CD4-positive, alpha-beta memory T cell (primary cell): ENCODE results near the gene PRCC. TPM values are rescaled to one million over a fixed set of nuclear protein-coding genes. Genes with fewer than 3 reads are reported as not detected.

Source experiments
- CTCF ChIA-PET: fragments of 350-600 bp; sonication (Branson Sonifier 250); formaldehyde crosslinking; loops from one replicate; lab custom pipeline; 2021; ENCODE audit warnings: inconsistent platforms; ENCODE audit not compliant: partially characterized antibody; lab: Charles Lee
- POLR2A ChIA-PET: fragments of 350-600 bp; sonication (Branson Sonifier 250); formaldehyde crosslinking; loops from one replicate; lab custom pipeline; 2021; ENCODE audit not compliant: partially characterized antibody; lab: Charles Lee
- DNase-seq, 5 donors: peaks; one replicate each; pipeline versions ENCODE4 v3.0.0 to v3.0.0-alpha.2; 2020 to 2022; ENCODE audit warnings: mixed read lengths in 1 of 5
- H3K27ac ChIP-seq: one replicate; pipeline ENCODE4 v1.7.0; 2013; ENCODE audit warnings: low read depth, low read length
- H3K27me3 ChIP-seq: 2 replicates; pipeline ENCODE4 v1.7.0; 2013; ENCODE audit warnings: mild to moderate bottlenecking, low read length, moderate library complexity; ENCODE audit not compliant: insufficient read depth
- H3K36me3 ChIP-seq: 2 replicates; pipeline ENCODE4 v1.7.0; 2013; ENCODE audit warnings: mild to moderate bottlenecking, low read length, moderate library complexity; ENCODE audit not compliant: insufficient read depth
- H3K4me1 ChIP-seq: 2 replicates; pipeline ENCODE4 v1.7.0; 2013; ENCODE audit warnings: mild to moderate bottlenecking, low read length, moderate library complexity; ENCODE audit not compliant: insufficient read depth
- H3K4me3 ChIP-seq, 2 donors: one replicate each; pipeline ENCODE4 v1.7.0; 2013; ENCODE audit warnings: low read length in 2 of 2, mild to moderate bottlenecking in 1 of 2
- H3K9me3 ChIP-seq, 2 donors: one replicate each; pipeline ENCODE4 v1.7.0; 2013; ENCODE audit warnings: low read length in 2 of 2, control low read depth in 1 of 2; ENCODE audit not compliant: control insufficient read depth in 1 of 2
- H3K27ac Mint-ChIP-seq, 7 donors: one replicate each; pipeline ENCODE4 v1.8.0; 2020 to 2021; ENCODE audit warnings: mixed read lengths in 7 of 7, mild to moderate bottlenecking in 6 of 7, inconsistent platforms in 3 of 7, moderate library complexity in 3 of 7
- H3K27me3 Mint-ChIP-seq, 2 donors: one replicate each; pipeline ENCODE4 v1.8.0; 2020 to 2021; ENCODE audit warnings: mixed read lengths in 2 of 2
- H3K36me3 Mint-ChIP-seq, 2 donors: one replicate each; pipeline ENCODE4 v1.8.0; 2020 to 2021; ENCODE audit warnings: mixed read lengths in 2 of 2, inconsistent platforms in 1 of 2, mild to moderate bottlenecking in 1 of 2
- H3K4me1 Mint-ChIP-seq, 4 donors: one replicate each; pipeline ENCODE4 v1.8.0; 2020 to 2021; ENCODE audit warnings: mixed read lengths in 4 of 4, mild to moderate bottlenecking in 1 of 4
- H3K4me3 Mint-ChIP-seq, 8 donors: one replicate each; pipeline ENCODE4 v1.8.0; 2020 to 2021; ENCODE audit warnings: mixed read lengths in 8 of 8, mild to moderate bottlenecking in 7 of 8, moderate library complexity in 6 of 8, inconsistent platforms in 3 of 8
- H3K9me3 Mint-ChIP-seq, 8 donors: one replicate each; pipeline ENCODE4 v1.8.0; 2020 to 2021; ENCODE audit warnings: mixed read lengths in 8 of 8, mild to moderate bottlenecking in 5 of 8, inconsistent platforms in 3 of 8, moderate library complexity in 1 of 8
- intact Hi-C: fragments of 100-400 bp; cut with micrococcal nuclease; formaldehyde crosslinking; loops from one replicate; pipeline ENCODE4 v1.15.1; 2023
- polyA plus RNA-seq, 2 donors: library from polyadenylated mRNA; unstranded; fragments of 300-500 nt; fragmentation: Illumina TruSeq; gene quantifications; one replicate each; pipeline ENCODE4 v1.2.3, GENCODE V29; 2021
- total RNA-seq, 2 experiments: library from RNA; stranded (reverse); gene quantifications; one replicate each; pipeline ENCODE4 v1.2.3, GENCODE V29; 2021

The PRCC gene
- total and polyA plus RNA-seq, 4 experiments from 2014 or later, result 32.8 to 61.3 (median 56.8) TPM

GRCh38 chr1:156841295-156841855, 74.0 kb downstream of the PRCC start:
- H3K27ac Mint-ChIP-seq, result no peak overlapping the region
- H3K27me3 Mint-ChIP-seq, result peaks cover 29 to 53% of the 10 kb centered on the region in 2 donors
- peaks cover 0 to 4% of the 10 kb centered on the region in 2 donors for H3K36me3 Mint-ChIP-seq
- DNase-seq, result no peak
- CTCF ChIA-PET, result interaction anchor here (0.7 to 8.1 kb wide), 6 partner anchors 18 to 73 kb away, joined by 3 to 204 read pairs (median 4); partner anchors contain the start of genes INSRR and NTRK1
- POLR2A ChIA-PET, result no interaction called here
- intact Hi-C loops, result no loop called here
- H3K4me3 Mint-ChIP-seq, result no peak overlapping the region
- Histone ChIP-seq H3K4me1 (peaks cover 15% of the 10 kb centered on the region), H3K4me3 (no peak overlapping the region), H3K9me3 (no peaks in the 10 kb centered on the region), H3K27ac (no peak overlapping the region), H3K27me3 (peaks cover 11% of the 10 kb centered on the region), H3K36me3 (no peaks in the 10 kb centered on the region)
- no peaks in the 10 kb centered on the region for H3K9me3 Mint-ChIP-seq
- peaks cover 5 to 31% (median 15%) of the 10 kb centered on the region in 4 donors for H3K4me1 Mint-ChIP-seq

GRCh38 chr1:156842618-156843300, 75.4 kb downstream of the PRCC start:
- peaks cover 11% of the 10 kb centered on the region for H3K27me3 ChIP-seq
- H3K27ac ChIP-seq, result no peak overlapping the region
- H3K4me1 ChIP-seq, result peaks cover 11% of the 10 kb centered on the region
- intact Hi-C loops, result no loop called here
- no peak overlapping the region for H3K4me3 Mint-ChIP-seq
- DNase-seq, result no peak
- ChIA-PET CTCF (interaction anchor here (2.2 to 8.1 kb wide), 2 partner anchors 17 to 47 kb away, joined by 7 to 204 read pairs; partner anchors contain the start of genes INSRR and NTRK1), POLR2A (no interaction called here)
- peaks cover 32 to 55% of the 10 kb centered on the region in 2 donors for H3K27me3 Mint-ChIP-seq
- H3K36me3 Mint-ChIP-seq, result peaks cover 0 to 4% of the 10 kb centered on the region in 2 donors
- H3K9me3 ChIP-seq, result no peaks in the 10 kb centered on the region
- no peaks in the 10 kb centered on the region for H3K36me3 ChIP-seq
- peaks cover 3 to 44% (median 18%) of the 10 kb centered on the region in 4 donors for H3K4me1 Mint-ChIP-seq
- no peak overlapping the region for H3K4me3 ChIP-seq
- no peaks in the 10 kb centered on the region for H3K9me3 Mint-ChIP-seq
- peak overlapping the region in 2 of 7 donors; percentile 32 to 38 for H3K27ac Mint-ChIP-seq

- H3K9me3 Mint-ChIP-seq, result no peaks in the 10 kb centered on the region
- peaks cover 7 to 52% (median 27%) of the 10 kb centered on the region in 4 donors for H3K4me1 Mint-ChIP-seq
- intact Hi-C loops, result no loop called here
- Histone ChIP-seq H3K4me1 (peaks cover 24% of the 10 kb centered on the region), H3K36me3 (no peaks in the 10 kb centered on the region), H3K4me3 (no peak overlapping the region), H3K9me3 (no peaks in the 10 kb centered on the region), H3K27me3 (peaks cover 11% of the 10 kb centered on the region), H3K27ac (no peak overlapping the region)
- CTCF ChIA-PET, result interaction anchor here (1.4 to 2.2 kb wide), 2 partner anchors 9 to 46 kb away, joined by 3 to 7 read pairs; no protein-coding TSS in a partner anchor
- H3K27me3 Mint-ChIP-seq, result peaks cover 32 to 51% of the 10 kb centered on the region in 2 donors
- H3K36me3 Mint-ChIP-seq, result peaks cover 0 to 4% of the 10 kb centered on the region in 2 donors
- no peak for DNase-seq
- POLR2A ChIA-PET, result no interaction called here
- H3K27ac Mint-ChIP-seq, result no peak overlapping the region
- peak overlapping the region in 5 of 8 donors; percentile 2 to 67 (median 45) for H3K4me3 Mint-ChIP-seq
Measured at GRCh38 chr1:156844102-156844501, 76.8 kb downstream of the PRCC start.

- no peak for DNase-seq
- intact Hi-C loops, result no loop called here
- H3K27me3 Mint-ChIP-seq, result peaks cover 32 to 50% of the 10 kb centered on the region in 2 donors
- H3K36me3 Mint-ChIP-seq, result peaks cover 0 to 4% of the 10 kb centered on the region in 2 donors
- ChIA-PET CTCF (interaction anchor here (1.4 to 5.9 kb wide), 3 partner anchors 9 to 45 kb away, joined by 3 to 47 read pairs (median 7); partner anchors contain the start of genes INSRR and NTRK1), POLR2A (no interaction called here)
- peaks cover 8 to 53% (median 30%) of the 10 kb centered on the region in 4 donors for H3K4me1 Mint-ChIP-seq
- H3K4me3 Mint-ChIP-seq, result peak overlapping the region in 5 of 8 donors; percentile 25 to 62 (median 51)
- peaks cover 25% of the 10 kb centered on the region for H3K4me1 ChIP-seq
- H3K36me3 ChIP-seq, result no peaks in the 10 kb centered on the region
- H3K9me3 Mint-ChIP-seq, result no peaks in the 10 kb centered on the region
- peak overlapping the region in 1 of 7 donors; percentile 47 for H3K27ac Mint-ChIP-seq
- no peak overlapping the region for H3K27ac ChIP-seq
- no peak overlapping the region for H3K4me3 ChIP-seq
- H3K9me3 ChIP-seq, result no peaks in the 10 kb centered on the region
- peaks cover 11% of the 10 kb centered on the region for H3K27me3 ChIP-seq
Measured at GRCh38 chr1:156844638-156845037, 77.3 kb downstream of the PRCC start.

GRCh38 chr1:156845055-156845952, 78.0 kb downstream of the PRCC start:
- Histone ChIP-seq H3K27me3 (peaks cover 11% of the 10 kb centered on the region), H3K4me1 (peaks cover 25% of the 10 kb centered on the region), H3K9me3 (no peaks in the 10 kb centered on the region), H3K4me3 (no peak overlapping the region), H3K27ac (no peak overlapping the region), H3K36me3 (no peaks in the 10 kb centered on the region)
- DNase-seq, result peak in 4 of 5 donors; percentile 19 to 31 (median 22)
- CTCF ChIA-PET, result interaction anchor here (1.4 to 5.9 kb wide), 3 partner anchors 10 to 44 kb away, joined by 3 to 47 read pairs (median 7); partner anchors contain the start of genes INSRR and NTRK1
- intact Hi-C loops, result no loop called here
- peaks cover 32 to 48% of the 10 kb centered on the region in 2 donors for H3K27me3 Mint-ChIP-seq
- H3K4me1 Mint-ChIP-seq, result peaks cover 8 to 53% (median 30%) of the 10 kb centered on the region in 4 donors
- H3K9me3 Mint-ChIP-seq, result no peaks in the 10 kb centered on the region
- POLR2A ChIA-PET, result no interaction called here
- H3K27ac Mint-ChIP-seq, result peak overlapping the region in 2 of 7 donors; percentile 37 to 47
- peak overlapping the region; percentile 8 to 62 (median 55) for H3K4me3 Mint-ChIP-seq
- H3K36me3 Mint-ChIP-seq, result peaks cover 0 to 4% of the 10 kb centered on the region in 2 donors

GRCh38 chr1:156845953-156846545, 78.7 kb downstream of the PRCC start:
- Histone ChIP-seq H3K4me3 (no peak overlapping the region), H3K36me3 (no peaks in the 10 kb centered on the region), H3K27ac (no peak overlapping the region), H3K4me1 (peaks cover 25% of the 10 kb centered on the region), H3K9me3 (no peaks in the 10 kb centered on the region), H3K27me3 (peaks cover 5% of the 10 kb centered on the region)
- Mint-ChIP-seq H3K36me3 (peaks cover 0 to 4% of the 10 kb centered on the region in 2 donors), H3K9me3 (no peaks in the 10 kb centered on the region), H3K27me3 (peaks cover 28 to 45% of the 10 kb centered on the region in 2 donors), H3K27ac (peak overlapping the region in 1 of 7 donors; percentile 66), H3K4me1 (peaks cover 8 to 53% (median 30%) of the 10 kb centered on the region in 4 donors), H3K4me3 (peak overlapping the region in 2 of 8 donors; percentile 45 to 71)
- intact Hi-C loops, result no loop called here
- no peak for DNase-seq
- CTCF ChIA-PET, result interaction anchor here (1.3 to 5.9 kb wide), 2 partner anchors 14 to 32 kb away, joined by 4 to 47 read pairs; partner anchors contain the start of genes INSRR and NTRK1
- POLR2A ChIA-PET, result no interaction called here
